GM08714 (cell line): ENCODE results near the gene STK24.

ENCODE experiments used
- H3K4me3 ChIP-seq: fragments of 200-500 bp; sonication (Bioruptor generic); 2 replicates; pipeline ENCODE4 v1.5.1; 2014; ENCODE audit warnings: mild to moderate bottlenecking, low read length, inconsistent platforms
- ZNF274 ChIP-seq: IDR thresholded peaks from 2 replicates; pipeline ENCODE4 v1.6.1; 2012; ENCODE audit warnings: mild to moderate bottlenecking, low read depth, low read length

The STK24 gene

DNA sequence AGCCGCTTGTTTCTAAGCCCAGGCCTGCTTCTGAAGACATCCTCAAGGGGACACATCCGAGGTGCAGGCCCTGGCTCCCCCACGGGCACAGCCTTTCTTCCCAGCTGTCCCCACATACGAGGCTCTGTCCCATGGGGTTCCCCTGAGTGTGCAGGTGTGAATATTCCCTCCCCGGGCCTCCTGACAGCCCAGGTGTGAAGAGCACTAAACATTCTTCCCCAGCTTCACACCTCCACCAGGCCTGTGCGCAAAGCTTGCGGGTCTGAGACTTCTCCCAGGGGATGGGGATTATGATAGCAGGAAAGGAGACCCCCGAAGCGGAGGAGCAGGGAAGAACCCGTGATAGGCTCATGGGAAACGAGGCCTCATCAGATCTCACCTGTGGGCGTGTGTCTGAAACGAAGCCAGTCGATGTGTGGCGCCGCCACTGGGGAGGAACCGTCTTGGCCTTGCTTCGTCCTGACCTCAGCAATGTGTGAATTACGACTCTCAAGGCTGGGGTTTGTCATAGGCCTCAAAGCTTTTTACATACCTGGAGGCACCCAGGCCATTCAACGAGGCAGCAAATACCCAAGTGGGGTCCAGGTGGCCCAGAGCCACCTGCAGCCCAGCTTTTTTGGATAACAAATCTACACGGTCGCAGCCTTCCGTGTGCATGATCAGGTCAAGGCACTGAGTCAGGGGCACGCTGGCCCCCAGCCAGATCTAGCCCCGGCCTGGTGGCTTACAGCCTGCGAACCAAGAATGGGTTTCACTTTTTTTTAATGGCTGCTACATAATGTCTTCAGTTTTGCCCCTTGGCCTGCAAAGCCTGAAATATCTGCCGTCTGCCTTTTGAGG, 134.3 kb downstream of the STK24 start:
- no peak for TF ChIP-seq ZNF274
- H3K4me3 ChIP-seq: no peak overlapping the region

DNA sequence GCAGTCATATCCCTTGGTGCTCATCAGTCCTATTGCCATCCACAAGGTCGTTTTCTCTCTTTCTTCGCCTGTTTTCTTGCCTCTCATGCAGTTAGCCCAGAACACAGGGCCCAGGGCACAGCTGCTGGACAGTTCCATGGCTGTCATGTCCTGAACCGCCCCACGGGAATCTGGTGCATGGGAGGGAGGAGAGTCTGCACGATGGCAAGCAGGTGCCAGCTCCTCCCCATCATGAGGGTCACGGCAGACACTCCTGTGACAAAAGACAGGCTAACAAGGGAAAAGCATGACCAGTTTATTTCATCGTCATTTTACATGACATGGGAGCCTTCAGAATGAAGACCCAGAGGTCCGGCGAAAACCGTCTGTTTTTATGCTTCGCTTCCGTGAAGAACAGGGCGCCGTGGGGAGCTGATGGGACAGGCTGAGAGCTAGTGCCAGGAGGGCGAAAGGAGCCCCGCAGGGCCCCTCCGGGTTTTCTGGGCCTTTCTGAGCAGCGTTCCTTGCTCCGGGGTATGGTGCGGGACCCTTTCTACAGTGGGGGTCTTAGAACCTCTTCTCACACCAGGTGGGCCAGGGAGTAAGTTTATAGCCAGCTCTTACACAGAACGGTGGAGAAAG, 135.7 kb downstream of the STK24 start:
- TF ChIP-seq ZNF274: no peak
- no peak overlapping the region for H3K4me3 ChIP-seq

DNA sequence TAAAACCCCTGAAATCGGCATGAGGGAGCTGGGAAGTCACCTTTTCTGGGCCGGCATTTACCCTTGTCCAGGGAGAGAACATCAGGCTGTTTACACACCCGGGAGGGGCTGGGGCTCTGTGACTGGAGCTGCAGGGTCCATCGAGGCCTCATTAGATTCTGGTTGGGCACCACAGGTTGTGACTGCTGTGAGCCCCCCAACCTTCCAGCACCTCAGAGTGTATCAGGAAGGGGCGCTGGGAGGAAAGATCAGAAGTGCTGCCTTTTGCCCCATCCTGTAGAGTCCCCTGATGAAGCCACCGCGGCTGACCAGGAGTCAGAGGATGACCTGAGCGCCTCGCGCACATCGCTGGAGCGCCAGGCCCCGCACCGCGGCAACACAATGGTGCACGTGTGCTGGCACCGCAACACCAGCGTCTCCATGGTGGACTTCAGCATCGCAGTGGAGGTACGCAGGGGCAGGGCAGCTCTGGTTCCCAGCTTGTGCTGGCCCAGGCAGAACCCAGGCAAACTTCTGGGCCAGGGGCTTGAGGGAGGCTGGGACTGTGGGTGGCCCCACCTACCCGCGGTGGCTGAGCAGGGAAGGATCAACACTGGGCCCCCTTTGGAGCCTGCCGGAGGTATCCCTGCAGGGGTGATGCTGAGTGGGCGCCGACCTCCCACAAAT, 136.4 kb downstream of the STK24 start:
- H3K4me3 ChIP-seq: no peak overlapping the region
- no peak for TF ChIP-seq ZNF274

DNA sequence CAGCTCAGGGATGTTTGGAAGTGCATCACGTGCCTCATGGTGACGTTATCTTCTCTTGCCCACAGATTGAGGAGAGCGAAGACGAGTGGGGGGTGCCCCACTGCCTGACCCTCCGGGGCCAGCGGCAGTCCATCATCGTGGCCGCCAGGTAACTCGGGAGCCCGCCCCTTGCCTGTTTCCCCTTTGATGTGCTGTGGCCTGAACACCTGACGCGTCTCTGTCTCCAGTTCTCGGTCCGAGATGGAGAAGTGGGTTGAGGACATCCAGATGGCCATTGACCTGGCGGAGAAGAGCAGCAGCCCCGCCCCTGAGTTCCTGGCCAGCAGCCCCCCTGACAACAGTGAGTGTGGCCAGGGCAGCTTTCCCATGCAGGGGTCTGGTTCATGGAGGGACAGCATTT, 137.0 kb downstream of the STK24 start:
- no peak for TF ChIP-seq ZNF274
- no peak overlapping the region for H3K4me3 ChIP-seq

DNA sequence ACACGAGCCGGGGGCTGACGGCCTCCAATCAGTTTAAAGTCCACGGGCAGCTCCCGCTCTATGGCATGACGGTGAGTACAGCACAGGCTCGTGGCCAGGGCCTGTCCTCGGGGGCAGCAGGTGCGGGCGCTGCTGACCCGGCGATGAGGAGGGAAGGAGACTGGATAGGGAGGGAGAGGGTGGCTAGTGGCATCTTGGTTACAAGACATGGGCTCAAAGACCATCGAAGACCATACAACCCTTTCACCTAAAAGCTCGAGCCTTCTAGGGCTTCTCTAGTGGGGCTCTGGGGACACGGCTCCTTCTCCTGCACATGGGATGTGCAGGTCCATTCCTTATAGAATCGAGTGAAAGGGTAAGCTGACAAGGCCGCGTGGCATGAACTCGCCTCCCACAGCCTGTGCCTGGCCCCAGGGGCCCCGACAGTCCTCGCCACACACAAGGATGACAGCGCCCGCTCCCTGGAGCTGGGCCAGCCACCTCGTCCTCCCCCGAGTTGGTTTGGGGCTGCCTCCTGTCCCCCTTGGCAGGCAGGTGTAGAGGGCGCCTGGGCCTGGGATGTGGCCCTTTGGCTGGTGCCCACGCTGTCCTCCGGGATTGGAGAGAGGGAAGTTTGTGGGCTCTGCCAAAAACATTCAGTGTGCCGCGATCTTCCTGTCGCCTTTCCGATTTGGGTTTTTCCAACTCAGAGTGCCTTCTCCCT, 137.6 kb downstream of the STK24 start:
- TF ChIP-seq ZNF274: no peak

GRCh38 chr13:98438246-98439125, 138.4 kb downstream of the STK24 start:
- TF ChIP-seq ZNF274: no peak
- no peak overlapping the region for H3K4me3 ChIP-seq

More for the DNA sequence above, 137.6 kb downstream of the STK24 start:
- no peak overlapping the region for H3K4me3 ChIP-seq

DNA sequence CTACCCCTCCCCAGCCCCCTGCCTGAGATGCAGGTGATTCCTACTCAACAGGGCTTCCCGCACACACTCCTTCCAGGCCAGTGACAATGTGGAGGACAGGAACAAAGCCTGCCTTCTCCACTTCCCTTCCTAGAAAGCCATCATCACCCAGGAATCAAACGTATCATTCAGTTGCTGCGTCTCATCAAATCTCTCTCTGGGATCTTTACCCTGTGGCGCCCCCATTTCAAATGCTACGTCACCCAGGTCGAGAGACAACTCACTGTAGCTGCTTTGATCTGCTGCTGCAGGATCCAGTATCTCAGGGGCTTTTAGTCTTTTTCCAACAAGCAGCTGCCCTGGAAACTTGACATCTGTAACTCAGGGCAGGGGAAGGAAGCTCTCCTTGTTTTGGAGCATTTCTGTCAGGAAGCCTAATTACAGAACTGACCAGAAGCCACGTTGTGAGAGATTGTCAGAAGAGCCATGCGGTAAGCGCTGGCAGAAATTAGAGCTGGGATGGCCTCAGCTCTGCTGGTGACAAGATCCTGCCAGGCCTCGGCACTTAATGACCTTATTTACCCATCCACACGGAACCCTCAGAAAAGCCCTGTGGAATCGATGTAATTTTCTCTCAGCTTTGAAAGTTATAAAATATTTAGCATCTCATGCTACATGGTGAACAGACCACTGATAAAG, 140.5 kb downstream of the STK24 start:
- no peak overlapping the region for H3K4me3 ChIP-seq
- no peak for TF ChIP-seq ZNF274

GRCh38 chr13:98435376-98435775, 141.5 kb downstream of the STK24 start:
- TF ChIP-seq ZNF274: no peak
- no peak overlapping the region for H3K4me3 ChIP-seq

- no peak for TF ChIP-seq ZNF274
- no peak overlapping the region for H3K4me3 ChIP-seq
These were observed 142.8 kb downstream of the STK24 start for GRCh38 chr13:98434060-98434459.

DNA sequence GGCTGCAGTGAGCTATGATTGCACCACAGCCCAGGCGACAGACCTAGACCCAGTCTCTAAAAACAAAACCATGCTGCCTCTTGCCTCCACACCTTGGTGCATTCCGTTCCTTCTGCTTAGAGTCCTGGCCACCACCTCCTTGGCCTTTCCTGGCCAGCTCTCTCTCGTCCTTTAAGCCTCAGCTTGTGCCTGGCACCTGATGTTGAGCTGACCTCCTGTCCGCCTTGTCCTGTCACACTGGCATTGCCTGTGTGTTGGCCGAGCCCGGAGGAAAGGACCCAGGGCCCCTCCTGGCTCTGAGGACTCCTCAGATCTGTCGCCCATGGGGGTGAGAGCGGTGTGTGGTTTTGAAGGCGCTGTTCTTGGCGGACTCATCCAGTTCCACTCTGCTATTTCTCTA, 143.3 kb downstream of the STK24 start:
- no peak overlapping the region for H3K4me3 ChIP-seq
- no peak for TF ChIP-seq ZNF274

DNA sequence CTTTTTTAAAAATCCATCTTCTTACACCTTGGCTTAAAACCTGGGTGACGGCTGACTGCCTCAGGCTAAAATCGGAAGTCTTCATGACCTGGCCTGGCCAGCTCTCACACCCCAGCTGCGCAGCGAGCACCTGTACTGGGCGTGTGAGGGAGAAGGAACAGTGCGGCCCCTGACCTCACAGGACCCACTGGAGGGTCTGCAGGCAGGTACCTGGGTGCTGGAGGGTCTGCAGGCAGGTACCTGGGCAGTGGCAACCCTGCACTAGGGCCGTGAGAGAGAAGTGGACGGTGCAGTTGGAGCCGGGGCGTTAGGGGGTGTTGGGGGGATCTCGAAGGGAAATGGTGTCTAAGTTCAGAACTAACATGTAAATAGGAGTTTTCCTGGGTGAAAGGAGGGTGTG, 144.3 kb downstream of the STK24 start:
- H3K4me3 ChIP-seq: no peak overlapping the region
- TF ChIP-seq ZNF274: no peak

DNA sequence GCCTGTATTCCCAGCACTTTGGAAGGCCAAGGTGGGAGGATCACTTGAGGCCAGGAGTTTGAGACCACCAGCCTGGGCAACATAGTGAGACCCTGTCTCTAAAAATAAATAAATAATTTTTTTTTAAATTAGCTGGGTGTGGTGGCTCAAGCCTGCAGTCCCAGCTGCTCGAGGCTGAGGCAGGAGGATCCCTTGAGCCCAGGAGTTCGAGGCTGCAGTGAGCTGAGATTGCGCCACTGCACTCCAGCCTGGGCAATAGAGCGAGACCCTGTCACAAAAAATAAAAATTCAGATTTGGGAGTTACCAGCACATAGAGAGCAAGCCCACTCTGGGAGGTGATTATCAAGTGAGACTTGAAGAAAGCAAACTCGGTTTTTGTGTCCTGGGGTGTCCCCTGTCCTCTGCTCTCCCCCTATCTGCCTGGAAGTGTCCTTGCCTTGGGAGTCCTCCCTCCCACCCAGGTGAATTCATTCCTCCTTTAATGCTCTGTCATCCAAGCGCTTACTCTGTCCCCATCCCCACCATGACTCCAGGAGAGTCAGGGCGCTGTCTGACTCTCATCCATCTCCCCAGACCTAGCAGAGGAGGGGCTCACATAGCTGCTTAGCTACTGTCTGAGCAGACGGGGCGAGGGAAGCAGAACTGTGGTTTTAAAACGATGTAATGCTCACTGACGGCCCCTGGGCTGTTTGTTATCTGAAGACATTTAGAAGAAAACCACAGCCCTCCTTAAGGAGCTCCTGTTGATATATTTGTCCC, 146.8 kb downstream of the STK24 start:
- no peak overlapping the region for H3K4me3 ChIP-seq
- TF ChIP-seq ZNF274: no peak
